Measurements from ENCODE around the gene SLC12A7.
"Not testable (repeated sequence)": the region's sequence is repeated elsewhere in the genome, so short reads cannot be mapped to it uniquely, and the experiment has no call there.

Gene SLC12A7

DNA sequence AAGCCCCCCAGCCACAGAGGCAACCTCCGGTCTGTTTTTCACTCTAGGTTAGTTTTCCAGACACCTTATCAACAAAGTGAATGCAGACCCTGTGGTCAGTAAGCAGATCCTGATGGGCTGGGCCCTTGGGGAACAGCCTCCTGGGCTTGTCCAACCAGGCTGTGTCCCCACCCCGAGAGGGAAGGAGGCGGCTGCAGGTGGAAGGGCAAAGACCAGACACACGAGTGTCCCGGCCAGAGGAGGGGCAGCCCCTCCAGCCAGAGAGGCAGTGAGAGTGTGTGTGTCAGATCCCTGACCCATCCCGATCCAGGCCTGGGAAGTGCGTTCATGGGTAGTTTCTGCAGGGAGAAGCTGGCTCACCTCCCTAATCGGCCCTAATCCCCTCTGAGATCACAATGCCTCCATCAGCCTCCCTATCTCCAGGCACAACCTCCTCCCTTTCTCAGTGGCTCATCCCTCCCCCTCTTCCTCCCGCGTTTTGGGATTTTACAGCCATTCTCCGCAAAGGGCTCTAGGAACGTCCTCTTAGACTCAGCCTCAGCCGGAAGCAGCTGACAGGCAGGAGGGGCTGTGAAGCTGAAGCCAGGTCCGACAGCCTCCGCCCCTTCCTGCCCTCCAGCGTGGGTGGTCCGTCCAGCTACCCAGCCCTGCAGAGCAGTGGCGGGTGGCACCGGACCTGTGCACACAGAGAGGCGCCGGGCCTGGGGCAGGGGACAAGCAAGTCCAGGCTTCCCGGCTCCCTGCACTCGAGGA is 9.7 kb downstream of the SLC12A7 start:
- DNase-seq (ENCODE audit: extremely low spot score, insufficient read length, low read depth) (no peak), FAIRE-seq (no peak)

DNA sequence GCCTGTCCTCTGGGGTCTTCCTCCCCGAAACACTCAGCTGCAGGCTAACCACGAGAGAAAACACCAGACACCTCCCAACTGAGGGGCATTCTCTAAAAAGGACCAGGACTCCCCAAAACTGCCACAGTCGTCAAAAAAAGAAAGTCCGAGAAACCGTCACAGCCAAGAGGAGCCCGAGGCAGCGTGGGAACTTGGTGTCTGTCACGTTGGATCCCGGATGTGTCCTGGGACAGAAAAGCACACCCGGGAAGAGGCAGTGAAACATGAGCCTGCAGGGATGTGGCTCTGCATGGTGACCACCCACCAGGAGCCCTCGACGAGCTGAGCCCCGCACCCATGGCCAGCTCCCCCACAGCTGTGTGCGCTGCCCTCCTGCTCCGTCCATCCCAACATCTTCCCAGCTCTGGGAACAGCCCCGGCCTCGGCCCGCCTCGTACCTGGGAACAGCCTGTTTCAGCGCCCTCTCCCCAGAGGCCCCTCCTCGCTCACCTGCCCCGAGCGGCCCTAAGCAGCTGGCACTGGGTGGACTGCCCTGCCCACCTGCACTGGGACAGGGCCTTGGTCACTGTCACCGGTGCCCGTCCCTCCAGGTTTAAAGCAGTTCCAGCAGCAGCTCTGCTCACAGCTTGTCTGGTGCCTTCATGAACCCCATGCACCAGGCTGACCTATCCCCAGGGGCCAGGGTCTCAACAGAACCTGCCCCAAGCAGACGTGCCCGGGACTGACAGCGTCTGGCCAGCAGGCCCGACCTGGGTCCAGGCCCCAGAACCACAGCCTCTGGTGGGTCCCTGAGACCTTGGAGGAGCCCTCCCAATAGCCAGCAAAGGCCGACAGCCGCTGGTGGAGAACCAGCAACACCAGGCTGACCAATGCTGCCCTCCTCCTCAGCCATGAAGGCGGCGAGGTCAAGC is 10.9 kb downstream of the SLC12A7 start:
- no peak for FAIRE-seq
- no peak for DNase-seq (ENCODE audit: extremely low spot score, insufficient read length, low read depth)

DNA sequence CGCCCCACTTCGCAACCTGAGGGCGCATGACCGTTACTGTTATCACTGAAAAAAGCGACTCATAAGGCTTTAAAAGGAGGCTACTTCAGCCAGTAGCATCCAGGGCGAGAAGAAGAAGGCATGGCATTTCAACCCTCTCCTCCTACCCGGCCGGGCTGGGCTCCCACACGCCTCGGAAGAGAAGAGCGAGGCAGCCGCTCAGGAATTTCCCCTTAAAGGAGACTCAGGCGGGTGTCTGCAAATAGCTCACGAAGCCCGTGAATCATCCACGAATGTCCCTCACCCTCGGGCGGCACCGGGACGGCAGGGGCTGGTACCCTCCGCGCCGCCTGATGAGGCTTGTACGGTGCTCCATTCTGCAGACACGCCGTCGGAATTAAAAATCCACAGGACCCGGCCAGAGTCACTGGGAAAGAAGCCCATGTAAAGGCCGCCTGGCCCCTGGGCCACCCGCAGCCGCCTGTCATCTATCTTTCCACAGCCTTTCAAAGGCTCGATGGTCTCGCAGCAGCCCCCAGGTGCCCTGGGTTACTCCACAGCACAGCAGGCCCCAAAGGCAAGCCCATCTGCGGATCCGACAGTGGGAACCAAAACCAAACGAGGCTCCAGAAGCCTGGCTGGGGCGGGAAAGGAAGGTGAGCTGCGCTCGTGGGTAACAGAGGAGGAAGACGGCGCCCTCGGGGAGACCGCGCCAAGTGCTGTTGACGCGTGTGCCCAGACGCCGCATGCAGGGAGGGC is 11.8 kb downstream of the SLC12A7 start:
- no peak for FAIRE-seq

DNA sequence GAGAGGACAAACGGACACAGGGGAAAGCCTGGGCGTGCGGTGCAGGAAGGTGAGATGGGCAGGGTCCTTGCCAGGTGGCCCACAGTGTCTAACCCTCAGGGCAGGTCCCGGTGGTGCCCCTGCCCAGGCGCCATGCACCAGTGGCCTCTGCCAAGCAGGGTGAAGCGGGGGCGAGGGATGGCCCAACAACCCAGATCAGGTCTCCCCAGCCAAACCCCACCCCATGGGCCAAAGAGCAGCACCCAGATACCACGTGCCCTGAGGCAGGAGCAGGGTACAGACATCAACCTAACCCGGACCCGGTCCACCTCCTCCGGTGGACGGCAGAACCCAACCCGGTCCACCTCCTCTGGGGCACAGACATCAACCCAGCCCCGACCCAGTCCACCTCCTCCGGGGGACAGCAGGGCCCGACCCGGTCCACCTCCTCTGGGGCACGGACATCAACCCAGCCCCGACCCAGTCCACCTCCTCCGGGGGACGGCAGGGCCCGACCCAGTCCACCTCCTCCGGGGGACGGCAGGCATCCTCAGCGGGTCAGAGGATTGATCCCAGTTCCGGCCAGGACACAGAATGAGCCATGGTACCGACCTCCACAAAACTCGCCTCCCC is 12.8 kb downstream of the SLC12A7 start:
- no peak for FAIRE-seq
- no peak for DNase-seq (ENCODE audit: extremely low spot score, insufficient read length, low read depth)

More for the DNA sequence above, 11.8 kb downstream of the SLC12A7 start:
- no peak for DNase-seq (ENCODE audit: extremely low spot score, insufficient read length, low read depth)

DNA sequence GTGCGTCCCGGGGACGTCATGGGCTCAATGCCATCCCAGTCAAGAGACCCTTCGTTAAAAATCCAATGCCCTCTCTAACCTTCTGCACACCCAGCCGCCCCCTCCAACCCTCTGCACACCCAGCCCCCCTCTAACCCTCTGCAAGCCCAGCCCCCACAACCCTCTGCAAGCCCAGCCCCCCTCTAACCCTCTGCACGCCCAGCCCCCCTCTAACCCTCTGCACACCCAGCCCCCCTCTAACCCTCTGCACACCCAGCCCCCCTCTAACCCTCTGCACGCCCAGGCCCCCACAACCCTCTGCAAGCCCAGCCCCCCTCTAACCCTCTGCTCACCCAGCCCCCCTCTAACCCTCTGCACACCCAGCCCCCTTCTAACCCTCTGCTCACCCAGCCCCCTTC is 13.9 kb downstream of the SLC12A7 start:
- DNase-seq (ENCODE audit: extremely low spot score, insufficient read length, low read depth) = not testable (repeated sequence)

DNA sequence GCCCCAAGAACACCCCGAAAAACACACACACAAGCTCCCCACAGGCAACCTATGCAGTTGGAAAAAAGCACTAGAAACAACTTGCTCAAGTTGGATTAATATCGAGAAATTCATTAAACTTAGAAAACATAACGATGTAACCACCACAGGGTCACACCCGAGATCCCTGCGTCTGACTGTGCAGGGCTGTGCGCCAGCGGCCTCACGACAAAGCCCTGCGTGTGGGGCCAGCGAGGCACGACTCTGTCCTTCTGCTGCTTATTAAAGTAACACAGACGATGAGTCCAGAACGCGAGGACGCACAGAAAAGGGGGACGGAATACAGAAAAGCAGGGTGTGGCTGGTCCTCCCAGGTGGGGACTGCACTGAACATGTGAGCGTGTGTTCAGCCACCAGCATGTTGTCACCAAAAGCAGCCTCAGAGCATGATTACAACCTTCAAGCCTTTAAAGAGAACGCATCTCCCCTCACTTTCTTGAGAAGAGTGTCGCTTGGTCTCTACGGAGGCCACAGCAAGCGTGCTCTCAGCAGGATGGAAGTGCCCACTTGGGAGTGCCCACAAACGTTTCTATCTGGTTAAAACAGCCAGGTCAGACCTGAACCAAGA is 14.4 kb downstream of the SLC12A7 start:
- no peak for FAIRE-seq
- no peak for DNase-seq (ENCODE audit: extremely low spot score, insufficient read length, low read depth)

More for the DNA sequence above, 13.9 kb downstream of the SLC12A7 start:
- not testable (repeated sequence) for FAIRE-seq

DNA sequence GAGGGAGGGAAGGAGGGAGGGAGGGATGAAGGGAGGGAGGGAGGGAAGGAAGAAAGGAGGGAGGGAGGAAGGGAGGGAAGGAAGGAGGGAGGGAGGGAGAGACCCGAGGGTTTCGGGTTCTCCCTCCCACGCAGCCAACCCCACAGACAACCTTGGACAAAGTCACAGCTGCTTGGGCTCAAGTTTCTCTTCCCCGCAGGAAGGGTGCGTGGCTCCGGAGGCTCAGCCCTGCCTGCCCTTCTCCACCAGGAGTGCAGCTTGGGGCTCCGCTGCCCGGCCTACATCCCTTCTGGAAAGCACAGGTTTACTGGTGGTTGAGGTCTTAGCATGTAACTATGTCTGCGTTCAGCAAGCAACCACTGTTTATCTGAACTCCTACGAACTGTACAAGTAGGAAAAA is 15.0 kb downstream of the SLC12A7 start:
- no peak for FAIRE-seq

DNA sequence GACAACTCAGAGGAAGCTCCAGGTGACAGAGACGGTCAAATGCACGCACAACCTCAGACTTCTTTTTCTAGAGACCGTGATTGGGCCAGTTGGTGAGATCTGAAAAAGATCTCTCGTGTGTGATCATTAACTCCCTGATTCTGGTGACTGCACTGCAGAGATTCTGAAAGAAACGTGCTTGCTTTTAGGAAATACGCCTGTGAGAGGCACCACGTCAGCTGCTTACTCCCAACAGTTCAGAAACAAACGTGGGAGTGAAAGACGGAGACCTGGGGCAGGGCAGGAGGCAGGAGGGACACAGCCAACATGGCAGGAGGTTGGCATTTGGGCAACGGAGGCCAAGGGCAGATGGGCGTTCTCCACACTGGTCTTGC is 15.9 kb downstream of the SLC12A7 start:
- FAIRE-seq (no peak), DNase-seq (ENCODE audit: extremely low spot score, insufficient read length, low read depth) (no peak)

More for the DNA sequence above, 15.0 kb downstream of the SLC12A7 start:
- DNase-seq (ENCODE audit: extremely low spot score, insufficient read length, low read depth) = no peak

DNA sequence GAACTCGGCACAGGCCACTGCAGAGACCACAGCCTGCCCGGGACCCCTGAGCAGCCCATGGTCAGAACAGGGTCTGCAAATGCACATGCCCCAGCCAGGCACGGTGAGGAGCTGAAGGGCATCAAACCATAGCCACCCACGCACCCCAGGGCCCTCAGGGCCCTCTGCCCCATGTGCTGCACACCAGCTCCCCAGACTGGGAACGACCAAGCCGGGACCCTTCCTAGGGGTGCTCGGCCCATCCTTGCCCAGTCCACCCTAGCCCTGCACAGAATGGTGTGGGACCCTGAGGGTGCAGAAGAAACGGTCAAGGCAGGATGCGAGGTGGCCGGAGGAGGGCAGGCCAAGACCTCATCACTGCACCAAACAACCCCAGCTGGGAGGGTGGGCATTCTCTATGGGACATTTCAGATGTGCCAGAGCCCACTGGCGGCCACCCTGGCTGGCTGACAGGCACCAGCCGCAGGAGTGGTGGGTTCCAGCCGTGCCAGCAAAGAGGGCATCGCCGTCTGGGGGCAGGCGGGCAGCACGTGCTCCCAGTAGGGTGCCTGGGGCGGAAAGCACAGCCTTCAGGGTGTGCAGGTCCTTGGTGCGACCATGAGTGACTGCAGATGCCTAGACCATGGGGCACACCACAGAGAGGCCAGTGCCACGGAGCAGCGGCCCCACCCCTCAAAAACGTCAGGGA is 16.4 kb downstream of the SLC12A7 start:
- DNase-seq (ENCODE audit: extremely low spot score, insufficient read length, low read depth) = no peak
- FAIRE-seq = no peak

DNA sequence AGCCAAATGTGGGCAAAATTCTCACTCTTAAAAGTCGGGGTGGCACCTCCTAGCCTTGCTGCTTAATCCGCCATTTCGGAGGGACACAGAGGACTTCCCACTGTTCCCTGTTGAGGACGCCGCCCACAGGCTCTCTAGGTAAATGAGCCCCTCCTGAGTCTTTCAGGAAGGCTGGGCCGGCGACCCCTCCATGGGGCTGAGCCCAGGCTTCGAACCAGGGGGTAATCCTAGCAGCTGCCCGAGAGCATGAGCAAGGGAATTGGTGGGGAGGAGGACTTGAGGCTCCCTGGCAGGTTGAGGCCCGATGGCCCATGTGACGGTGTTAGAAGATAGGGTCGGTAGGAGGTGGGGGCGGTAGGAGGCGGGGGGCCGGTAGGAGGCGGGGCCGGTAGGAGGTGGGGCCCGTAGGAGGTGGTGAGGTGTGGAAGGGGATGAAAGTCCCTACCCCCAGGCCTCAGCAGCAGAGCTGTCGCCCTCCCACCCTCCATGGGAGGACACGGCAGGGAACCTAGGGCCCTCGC is 17.1 kb downstream of the SLC12A7 start:
- DNase-seq (ENCODE audit: extremely low spot score, insufficient read length, low read depth) = no peak
- no peak for FAIRE-seq

DNA sequence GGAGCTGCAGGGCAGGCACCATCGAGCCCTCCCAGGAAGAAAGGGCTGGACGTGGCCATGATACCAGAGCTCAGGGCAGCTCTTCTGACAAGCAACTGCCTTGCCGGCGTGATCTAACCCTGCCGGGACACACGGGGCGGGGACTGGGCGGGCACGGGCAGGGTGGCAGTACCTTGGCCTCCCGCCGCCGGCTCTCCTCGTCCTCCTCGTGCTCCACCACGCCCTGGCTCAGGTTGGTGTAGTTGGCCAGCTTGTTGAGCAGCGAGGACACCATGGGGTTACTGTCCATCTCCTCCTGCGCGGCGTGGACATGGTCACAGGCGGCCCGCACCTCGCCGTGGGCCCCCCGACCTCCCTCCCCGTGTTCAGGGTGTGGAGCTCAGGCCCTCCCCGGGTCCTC is 18.5 kb downstream of the SLC12A7 start:
- DNase-seq (ENCODE audit: extremely low spot score, insufficient read length, low read depth) = no peak
- FAIRE-seq = no peak

DNA sequence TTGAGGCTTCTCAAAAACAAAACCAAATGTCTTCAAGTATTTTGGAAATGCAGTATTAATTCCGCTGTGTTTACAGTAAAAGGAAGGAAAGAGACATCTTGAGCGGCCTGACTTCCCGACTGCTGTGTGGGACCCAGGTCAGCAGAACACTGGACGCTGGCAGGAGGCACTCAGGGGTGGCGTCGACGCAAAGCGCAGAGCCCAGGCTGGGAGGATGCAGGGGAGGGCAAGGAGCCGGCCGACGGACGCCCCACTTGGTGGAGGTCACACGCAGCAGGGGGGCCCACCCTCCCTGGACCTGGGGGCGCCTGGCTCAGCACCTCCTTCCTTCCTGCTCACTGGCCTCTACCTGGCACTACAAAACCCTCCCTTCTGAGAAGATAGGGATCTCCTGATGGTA is 19.7 kb downstream of the SLC12A7 start:
- DNase-seq (ENCODE audit: extremely low spot score, insufficient read length, low read depth) (no peak), FAIRE-seq (no peak)

DNA sequence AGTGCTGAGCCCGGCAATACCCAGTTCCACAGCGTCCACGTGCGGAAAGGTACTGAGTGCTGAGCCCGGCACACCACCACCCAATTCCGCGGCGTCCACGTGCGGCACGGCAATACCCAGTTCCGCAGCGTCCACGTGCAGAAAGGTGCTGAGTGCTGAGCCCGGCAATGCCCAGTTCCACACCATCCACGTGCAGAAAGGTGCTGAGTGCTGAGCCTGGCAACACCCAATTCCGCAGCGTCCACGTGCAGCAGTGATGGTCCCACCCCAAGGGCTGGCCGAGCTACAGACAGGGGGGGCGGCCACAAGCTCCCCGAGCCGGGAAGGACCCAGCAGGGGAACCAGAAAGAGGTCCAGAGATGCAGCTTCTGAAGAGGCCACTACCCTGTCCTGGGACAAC is 20.2 kb downstream of the SLC12A7 start:
- FAIRE-seq (no peak), DNase-seq (ENCODE audit: extremely low spot score, insufficient read length, low read depth) (no peak)

DNA sequence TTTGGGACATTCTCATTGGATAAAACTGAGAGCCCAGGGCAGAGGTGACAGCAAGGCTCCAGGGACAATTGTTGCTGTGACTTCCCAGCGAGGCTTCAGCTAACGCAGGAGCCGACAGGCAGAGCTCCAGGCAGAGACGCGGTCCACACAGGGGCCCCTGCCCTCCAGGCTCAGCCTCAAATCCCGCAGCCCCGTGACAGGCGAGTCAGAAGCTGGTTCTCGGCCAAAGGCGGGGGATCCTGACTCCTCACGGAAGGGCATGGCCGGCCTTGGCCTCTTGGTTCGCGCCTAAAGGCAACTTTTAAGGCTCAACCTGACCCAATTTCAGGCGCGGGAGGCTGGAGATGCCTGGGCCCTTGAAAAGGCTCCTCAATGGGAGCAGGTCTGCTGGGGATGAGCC is 21.3 kb downstream of the SLC12A7 start:
- no peak for FAIRE-seq

DNA sequence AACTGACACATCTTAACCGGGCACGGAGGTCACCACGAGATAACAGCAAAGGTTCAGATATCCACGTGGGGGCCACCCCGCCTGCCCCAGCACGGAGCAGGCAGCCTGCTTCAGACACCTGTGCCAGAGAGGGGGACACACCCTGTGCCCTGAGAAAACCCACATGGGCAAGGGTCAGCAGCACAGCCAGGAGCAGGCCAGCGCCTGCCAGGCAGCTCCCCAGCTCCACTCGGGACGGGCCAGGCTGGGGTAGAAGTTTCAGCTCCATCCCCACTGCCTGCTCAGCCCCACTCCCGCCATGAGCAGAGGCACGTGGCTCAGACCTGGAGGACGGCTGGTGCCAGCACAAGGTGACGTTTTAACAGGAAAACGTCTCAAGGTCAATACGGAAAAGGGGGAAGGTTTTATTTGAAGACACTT is 22.2 kb downstream of the SLC12A7 start:
- FAIRE-seq = no peak
- no peak for DNase-seq (ENCODE audit: extremely low spot score, insufficient read length, low read depth)

More for the DNA sequence above, 21.3 kb downstream of the SLC12A7 start:
- DNase-seq (ENCODE audit: extremely low spot score, insufficient read length, low read depth) = no peak

DNA sequence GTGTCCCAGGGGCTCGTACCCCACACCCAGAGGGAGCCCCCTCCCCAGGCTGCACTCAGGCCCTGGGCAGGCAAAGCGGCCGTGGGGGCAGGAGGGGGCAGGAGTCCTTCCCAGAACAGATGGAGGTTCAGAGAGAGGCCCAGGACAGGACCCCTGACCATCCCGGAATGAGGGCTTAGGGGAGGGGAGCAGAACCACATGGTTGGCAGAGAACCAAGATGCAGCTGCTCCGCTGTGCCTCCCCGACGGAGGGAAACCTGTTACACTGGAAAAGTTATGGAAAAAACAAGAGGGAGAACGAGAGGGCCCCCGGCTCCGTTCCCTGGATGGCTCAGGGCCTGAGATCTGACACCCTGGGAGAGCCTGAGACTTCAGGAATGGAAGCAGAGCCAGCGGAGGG is 22.7 kb downstream of the SLC12A7 start:
- FAIRE-seq (no peak), DNase-seq (ENCODE audit: extremely low spot score, insufficient read length, low read depth) (no peak)

DNA sequence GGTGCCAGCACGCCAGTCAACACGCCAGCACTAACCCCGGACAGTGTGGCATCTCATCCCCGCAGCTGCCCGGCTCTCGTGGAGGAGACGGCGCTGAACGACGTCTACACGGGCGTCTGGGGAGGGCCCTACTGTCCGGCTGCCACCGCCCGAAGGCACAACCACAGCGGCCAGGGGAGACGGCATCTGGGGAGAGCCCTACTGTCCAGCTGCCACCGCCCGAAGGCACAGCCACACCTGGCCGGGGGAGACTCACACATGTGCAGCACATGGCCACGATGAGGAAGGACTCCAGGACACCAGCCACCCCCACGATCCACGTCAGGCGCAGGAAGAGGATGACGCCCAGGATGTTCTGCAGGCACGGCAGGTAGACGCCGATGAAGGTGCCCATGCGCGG is 23.1 kb downstream of the SLC12A7 start:
- no peak for FAIRE-seq
- DNase-seq (ENCODE audit: extremely low spot score, insufficient read length, low read depth) = no peak

DNA sequence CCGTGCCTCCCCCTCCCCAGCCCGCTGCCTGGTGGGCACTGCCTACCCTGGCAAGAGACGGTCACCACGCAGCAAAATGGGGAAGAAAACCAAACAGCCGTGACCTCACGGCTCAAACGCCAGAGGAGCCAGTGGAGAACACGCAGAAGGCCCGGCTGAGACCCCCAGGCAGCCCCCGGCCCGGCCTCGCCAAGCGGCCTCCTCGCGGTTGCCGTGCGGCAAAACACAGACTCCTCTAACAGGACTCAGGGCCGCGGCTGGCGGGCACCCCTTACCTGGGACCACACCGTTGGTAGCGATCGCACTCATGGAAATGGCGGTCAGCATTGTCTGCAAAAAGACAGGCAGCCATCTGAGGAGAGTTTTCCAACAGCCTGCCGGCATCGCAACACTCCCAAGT is 23.8 kb downstream of the SLC12A7 start:
- no peak for FAIRE-seq
- DNase-seq (ENCODE audit: extremely low spot score, insufficient read length, low read depth) = no peak

DNA sequence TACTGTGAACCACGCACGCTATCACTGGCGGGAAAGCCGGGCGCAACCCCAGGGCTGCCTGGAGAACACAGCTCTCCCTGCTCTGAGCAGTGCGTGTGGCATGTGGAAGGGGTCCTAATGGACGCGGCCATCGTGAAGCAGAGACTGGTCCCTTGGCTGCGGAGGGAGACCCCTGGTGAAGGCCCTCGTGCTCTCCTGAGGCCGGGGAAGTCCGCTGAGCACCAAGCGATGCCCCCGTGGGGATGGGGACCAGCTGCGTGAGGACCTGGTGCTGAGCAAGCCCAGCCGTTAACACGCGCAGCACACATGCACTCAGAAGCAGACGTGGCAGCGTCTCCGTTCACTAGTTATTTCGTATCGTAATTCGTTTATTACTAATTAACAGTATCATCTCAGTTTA is 24.4 kb downstream of the SLC12A7 start:
- DNase-seq (ENCODE audit: extremely low spot score, insufficient read length, low read depth) = no peak
- no peak for FAIRE-seq

Measured in GM18507 (cell line).